ENCODE data around the gene SPPL2A.
"Not testable (repeated sequence)": the region's sequence is repeated elsewhere in the genome, so short reads cannot be mapped to it uniquely, and the experiment has no call there.

The SPPL2A gene

DNA sequence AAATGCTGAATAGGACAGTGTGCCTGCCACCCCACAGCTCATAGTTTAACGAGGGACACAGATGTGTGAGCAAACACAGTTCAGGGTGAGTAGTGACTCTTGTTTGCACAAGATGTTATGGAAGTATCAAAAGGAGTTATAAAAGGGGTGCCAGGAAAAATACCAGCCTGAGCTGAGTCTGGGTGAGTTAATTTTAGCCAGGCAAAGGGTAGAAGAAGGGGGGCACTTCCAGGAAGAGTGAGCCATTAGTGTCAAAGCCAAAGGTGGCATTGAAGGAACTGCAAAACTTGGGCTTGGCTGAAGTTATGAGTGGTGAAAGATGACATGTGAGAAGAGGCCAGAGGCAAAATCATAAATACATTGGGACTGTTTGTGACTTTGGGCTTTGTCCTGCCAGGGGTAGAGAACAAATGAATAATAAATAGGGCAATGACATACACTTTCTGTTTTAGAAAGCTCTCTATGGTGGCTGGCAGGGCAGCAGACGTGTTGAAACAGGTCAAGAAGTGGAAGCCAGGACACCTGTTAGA, 1.9 kb upstream of the SPPL2A start:
- no peak for DNase-seq

- no peak for DNase-seq
Measured at GRCh38 chr15:50764461-50765194, 878 bp downstream of the SPPL2A start.

GRCh38 chr15:50758712-50759205, 6.7 kb downstream of the SPPL2A start:
- no peak for DNase-seq

DNA sequence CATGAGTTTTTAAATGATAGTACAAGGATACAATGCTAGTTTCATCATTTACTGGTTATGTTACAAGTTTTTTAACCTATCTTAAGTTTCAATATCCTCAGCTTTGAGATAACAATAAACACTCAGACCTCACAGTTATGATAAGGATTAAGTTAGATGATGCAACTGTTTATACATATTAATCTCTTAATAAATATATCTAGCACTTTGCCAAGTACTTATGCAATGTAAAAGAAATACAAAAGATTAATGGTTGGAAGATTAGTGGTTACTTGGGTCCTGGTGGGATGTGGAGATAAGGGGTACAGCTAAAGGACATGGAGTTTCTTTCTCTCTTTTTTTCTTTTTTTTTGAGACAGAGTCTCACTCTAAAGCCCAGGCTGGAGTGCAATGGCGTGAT, 12.0 kb downstream of the SPPL2A start:
- no peak for DNase-seq

- DNase-seq, result no peak
Measured at GRCh38 chr15:50751394-50751793, 14.1 kb downstream of the SPPL2A start.

- DNase-seq, result no peak
Measured at GRCh38 chr15:50750227-50750705, 15.2 kb downstream of the SPPL2A start.

GRCh38 chr15:50747523-50747922, 18.0 kb downstream of the SPPL2A start:
- no peak for DNase-seq

GRCh38 chr15:50744601-50745000, 20.9 kb downstream of the SPPL2A start:
- no peak for DNase-seq

GRCh38 chr15:50740955-50741354, 24.6 kb downstream of the SPPL2A start:
- no peak for DNase-seq

DNA sequence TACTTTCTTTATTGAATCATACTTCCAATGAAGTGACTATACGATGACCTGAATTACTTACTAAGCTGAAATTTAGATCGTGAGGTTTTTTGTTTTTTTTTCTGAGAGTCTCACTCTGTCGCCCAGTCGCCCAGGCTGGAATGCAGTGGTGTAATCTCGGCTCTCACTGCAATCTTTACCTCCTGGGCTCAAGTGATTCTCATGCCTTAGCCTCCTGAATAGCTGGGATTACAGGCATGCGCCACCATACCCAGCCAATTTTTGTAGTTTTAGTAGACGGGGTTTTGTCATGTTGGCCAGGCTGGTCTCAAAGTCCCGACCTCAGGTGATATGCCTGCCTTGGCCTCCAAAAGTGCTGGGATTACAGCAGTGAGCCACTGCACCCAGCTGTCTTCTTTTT, 28.7 kb downstream of the SPPL2A start:
- DNase-seq, result no peak

DNA sequence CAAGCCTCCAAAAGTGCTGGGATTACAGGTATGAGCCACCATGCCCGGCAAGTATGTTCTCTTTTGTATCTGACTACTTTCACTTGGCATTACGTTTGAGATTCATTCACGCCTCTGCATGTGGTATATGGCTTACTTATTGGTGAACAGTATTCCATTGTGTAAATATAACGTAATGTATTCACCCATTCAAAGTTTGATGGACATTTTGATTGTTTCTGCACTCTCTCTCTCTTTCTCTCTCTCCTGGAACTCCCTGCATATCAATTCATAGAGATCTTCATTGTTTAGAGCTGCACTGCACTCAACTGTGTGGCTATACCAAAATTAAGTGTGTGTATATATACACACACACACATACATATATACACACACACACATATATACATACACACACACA, 30.4 kb downstream of the SPPL2A start:
- DNase-seq, result no peak

DNA sequence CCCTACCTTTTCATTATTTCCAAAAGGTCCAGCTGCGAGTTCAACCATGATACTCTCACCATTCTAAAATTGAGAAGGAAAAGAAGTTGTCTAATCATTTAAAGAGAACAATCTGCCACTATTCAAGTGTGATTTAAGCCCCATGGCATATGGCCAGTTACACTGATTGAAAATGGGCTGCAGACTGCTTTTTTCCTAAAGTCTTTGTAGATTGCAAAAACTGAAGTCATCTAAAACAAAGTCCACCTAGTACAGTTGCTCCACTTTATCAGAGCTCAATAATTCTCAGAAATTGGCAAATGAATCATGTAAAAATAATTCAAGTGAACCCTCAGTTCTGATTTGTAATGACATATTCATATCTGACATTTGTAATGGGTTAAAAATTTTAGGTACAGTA, 39.2 kb downstream of the SPPL2A start:
- no peak for DNase-seq

GRCh38 chr15:50718700-50719125, 46.8 kb downstream of the SPPL2A start:
- no peak for DNase-seq

- DNase-seq, result no peak
Measured at GRCh38 chr15:50712018-50712417, 53.5 kb downstream of the SPPL2A start.

GRCh38 chr15:50710585-50710984, 54.9 kb downstream of the SPPL2A start:
- DNase-seq, result no peak

DNA sequence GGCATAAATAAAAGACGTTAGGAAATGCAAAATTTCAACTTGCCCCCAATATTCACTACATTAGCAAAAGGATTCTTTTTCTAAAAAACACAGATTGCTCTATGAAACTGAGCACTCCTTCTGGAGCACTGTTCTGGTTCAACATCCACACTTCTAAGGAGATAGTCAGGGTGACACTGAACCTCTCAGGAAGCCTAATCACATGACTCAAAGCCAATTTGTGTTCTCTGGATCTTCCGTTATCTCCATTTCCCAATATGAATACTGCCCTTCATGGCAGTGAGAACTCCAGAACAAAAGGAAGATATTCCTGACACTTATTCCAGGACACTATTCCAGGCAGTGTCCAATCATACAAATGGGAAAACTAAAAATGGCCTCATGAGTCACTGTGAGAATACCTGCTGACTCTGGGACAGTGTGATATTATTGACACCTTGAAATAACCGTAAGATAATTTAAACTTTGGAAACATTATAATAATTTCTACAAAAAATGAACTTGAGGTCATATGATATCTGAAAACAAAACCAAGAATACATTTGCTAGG, 57.6 kb downstream of the SPPL2A start:
- DNase-seq, result no peak

GRCh38 chr15:50702762-50703334, 62.7 kb downstream of the SPPL2A start:
- DNase-seq, result no peak

DNA sequence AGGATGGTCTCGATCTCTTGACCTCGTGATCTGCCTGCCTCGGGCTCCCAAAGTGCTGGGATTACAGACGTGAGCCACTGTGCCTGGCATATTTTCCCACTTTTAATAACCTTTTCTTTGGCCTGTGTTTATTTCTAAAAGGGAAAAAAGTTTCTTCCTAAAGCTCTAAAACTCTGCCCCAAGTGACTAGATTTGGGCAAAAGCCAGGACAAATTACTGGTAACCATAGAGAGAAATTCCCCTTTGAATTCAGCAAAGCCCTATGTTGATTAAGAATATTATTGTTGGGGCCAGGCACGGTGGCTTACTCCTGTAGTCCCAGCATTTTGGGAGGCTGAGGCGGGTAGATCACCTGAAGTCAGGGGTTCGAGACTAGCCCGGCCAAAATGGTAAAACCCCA, 67.4 kb downstream of the SPPL2A start:
- DNase-seq, result no peak

- DNase-seq, result no peak
Measured at GRCh38 chr15:50697109-50697797, 68.3 kb downstream of the SPPL2A start.

DNA sequence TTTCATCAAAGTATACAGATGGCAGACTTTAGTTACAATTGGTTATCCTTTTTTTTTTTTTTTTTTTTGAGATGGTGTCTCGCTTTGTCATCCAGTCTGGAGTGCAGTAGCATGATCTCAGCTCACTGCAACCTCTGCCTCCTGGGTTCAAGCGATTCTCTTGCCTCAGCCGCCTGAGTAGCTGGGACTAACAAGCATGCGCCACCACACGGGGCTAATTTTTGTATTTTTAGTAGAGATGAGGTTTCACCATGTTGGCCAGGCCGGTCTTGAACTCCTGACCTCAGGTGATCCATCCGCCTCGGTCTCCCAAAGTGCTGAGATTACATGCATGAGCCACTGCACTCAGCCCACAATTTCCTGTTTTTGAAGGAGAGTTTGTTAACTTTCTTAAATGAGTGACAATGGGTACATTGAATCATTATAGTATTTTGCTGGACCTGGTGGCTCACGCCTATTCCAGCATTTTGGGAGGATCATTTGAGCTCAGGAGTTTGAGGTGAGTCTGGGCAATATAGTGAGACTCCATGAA, 70.8 kb downstream of the SPPL2A start:
- DNase-seq, result not testable (repeated sequence)

- no peak for DNase-seq
Measured at GRCh38 chr15:50687302-50687902, 78.1 kb downstream of the SPPL2A start.

DNA sequence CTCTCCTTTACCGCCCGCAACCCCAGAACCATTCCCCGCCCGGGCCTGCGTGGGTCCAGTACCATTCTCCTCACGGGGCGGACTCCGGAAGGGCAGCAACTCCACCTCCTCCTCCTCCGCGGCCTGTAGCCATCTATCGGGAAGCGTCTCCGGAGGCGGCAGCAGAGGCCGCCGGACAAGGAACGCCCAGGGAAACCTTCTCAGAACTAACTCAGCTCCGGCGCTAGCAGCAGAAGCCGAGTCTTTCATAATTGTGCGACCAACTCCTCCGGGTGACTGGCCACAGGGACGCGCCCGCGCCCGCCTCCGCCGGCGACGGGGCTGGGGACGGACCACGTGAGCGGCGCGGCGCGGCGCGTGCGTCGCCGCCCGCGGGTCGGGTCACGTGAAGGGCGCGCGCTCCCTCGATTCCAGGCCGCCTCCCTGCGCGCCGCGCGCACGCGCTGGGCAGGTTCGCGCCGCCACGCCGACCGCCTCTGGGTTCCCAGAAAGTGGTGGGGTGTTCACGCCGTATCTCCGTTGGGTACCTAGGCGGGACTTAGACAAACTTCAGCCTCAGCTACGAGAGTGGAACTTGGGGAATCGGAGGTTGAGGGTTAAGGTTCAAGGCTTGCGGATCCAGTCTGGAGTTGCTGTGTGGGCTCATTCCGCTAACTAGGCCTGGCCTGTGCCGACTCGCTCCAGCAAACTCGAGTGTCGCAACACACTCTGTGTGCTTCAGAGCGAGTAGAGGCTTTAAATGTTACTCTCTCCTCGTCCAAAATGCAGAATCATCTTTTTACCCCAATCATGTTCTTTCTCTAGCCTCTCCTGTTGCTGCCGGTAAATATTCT, 78.8 kb downstream of the SPPL2A start, which contains the start of gene TRPM7:
Gene TRPM7, minus strand, starts transcription at position 329 of the 833 bp plus-strand sequence. Its CDS starts 264 bp downstream, at position 65.
- peak; percentile 53 to 85 (median 72) for DNase-seq
